ENCODE data around the gene NFIC. TPM values are rescaled to one million over a fixed set of nuclear protein-coding genes. Genes with fewer than 3 reads are reported as not detected.

NFIC gene
- total RNA-seq, 4 donors from 2014 or later = 138 to 200 (median 160) TPM

GRCh38 chr19:3459089-3459881, 92.9 kb downstream of the NFIC start:
- 6 to 9% methylated on average over 21 to 26 of the region's 26 CpGs for WGBS, 2 donors
- DNase-seq (ENCODE audit: low spot score in 2 of 2) = peak; percentile 83 to 87
- peaks cover 8 to 62% (median 8%) of the 10 kb centered on the region in 3 donors for H3K36me3 ChIP-seq
- H3K4me1 ChIP-seq = peaks cover 5 to 63% (median 29%) of the 10 kb centered on the region in 4 donors
- H3K27me3 ChIP-seq = no peaks in the 10 kb centered on the region
- peak overlapping the region in 1 of 4 donors; percentile 9 for H3K4me3 ChIP-seq
- no peaks in the 10 kb centered on the region for H3K9me3 ChIP-seq
- H3K27ac ChIP-seq = peak overlapping the region; percentile 66 to 92 (median 79)
- TF ChIP-seq CTCF (IDR thresholded peaks at IDR 0.05) (no peak), EP300 (IDR thresholded peaks at IDR 0.05) (peak in 1 of 2 donors; percentile 71)

- Histone ChIP-seq H3K4me1 (peaks cover 5 to 69% (median 29%) of the 10 kb centered on the region in 4 donors), H3K9me3 (no peaks in the 10 kb centered on the region), H3K27me3 (no peaks in the 10 kb centered on the region), H3K36me3 (peaks cover 5 to 60% (median 6%) of the 10 kb centered on the region in 3 donors), H3K4me3 (no peak overlapping the region), H3K27ac (peak overlapping the region; percentile 66 to 92 (median 79))
- no peak for DNase-seq (ENCODE audit: low spot score in 2 of 2)
- TF ChIP-seq CTCF (IDR thresholded peaks at IDR 0.05) (no peak), POLR2A (IDR thresholded peaks at IDR 0.05) (no peak), EP300 (IDR thresholded peaks at IDR 0.05) (no peak)
- 57 to 63% methylated on average over 12 to 15 of the region's 15 CpGs for WGBS, 2 donors
Measured at GRCh38 chr19:3459965-3460582, 93.7 kb downstream of the NFIC start.

- peaks cover 0 to 2% (median 0%) of the 10 kb centered on the region in 4 donors for H3K9me3 ChIP-seq
- peaks cover 5 to 65% (median 20%) of the 10 kb centered on the region in 4 donors for H3K4me1 ChIP-seq
- H3K27me3 ChIP-seq = no peaks in the 10 kb centered on the region
- DNase-seq (ENCODE audit: low spot score in 2 of 2) = no peak
- 72 to 74% methylated on average over 36 to 54 of the region's 58 CpGs for WGBS, 2 donors
- H3K4me3 ChIP-seq = no peak overlapping the region
- peaks cover 2 to 47% (median 6%) of the 10 kb centered on the region in 3 donors for H3K36me3 ChIP-seq
- H3K27ac ChIP-seq = peak overlapping the region in 2 of 4 donors; percentile 28 to 57
- TF ChIP-seq EP300 (IDR thresholded peaks at IDR 0.05) (no peak), POLR2A (IDR thresholded peaks at IDR 0.05) (no peak), CTCF (IDR thresholded peaks at IDR 0.05) (no peak)
Measured at GRCh38 chr19:3462991-3463713, 96.8 kb downstream of the NFIC start.

- no peak overlapping the region for H3K4me3 ChIP-seq
- H3K36me3 ChIP-seq = peaks cover 2 to 47% (median 6%) of the 10 kb centered on the region in 3 donors
- no peak for TF ChIP-seq POLR2A (IDR thresholded peaks at IDR 0.05)
- no peak for TF ChIP-seq CTCF (IDR thresholded peaks at IDR 0.05)
- TF ChIP-seq EP300 (IDR thresholded peaks at IDR 0.05) = no peak
- peaks cover 4 to 63% (median 12%) of the 10 kb centered on the region in 4 donors for H3K4me1 ChIP-seq
- no peaks in the 10 kb centered on the region for H3K27me3 ChIP-seq
- WGBS, 2 donors = 72 to 76% methylated on average over 32 to 54 of the region's 57 CpGs
- DNase-seq (ENCODE audit: low spot score in 2 of 2) = no peak
- peaks cover 0 to 2% (median 0%) of the 10 kb centered on the region in 4 donors for H3K9me3 ChIP-seq
- H3K27ac ChIP-seq = peak overlapping the region in 2 of 4 donors; percentile 28 to 57
Measured at GRCh38 chr19:3463714-3464586, 97.6 kb downstream of the NFIC start.

All from tibial nerve (tissue), 4 donors.